GM21360 (cell line): ENCODE measurements around the gene ZC3H12A.

Experiments
- ATAC-seq: cut with Tn5 transposase; IDR thresholded peaks from one replicate; pipeline ENCODE4 v1.9.1; 2021; ENCODE audit warnings: mild to moderate bottlenecking, moderate library complexity; ENCODE audit not compliant: unreplicated experiment

Gene ZC3H12A

GRCh38 chr1:37453647-37454046 is 20.7 kb upstream of the ZC3H12A start:
- ATAC-seq: no peak

- ATAC-seq: no peak
These were observed 18.9 kb upstream of the ZC3H12A start for GRCh38 chr1:37455516-37455915.

GRCh38 chr1:37456614-37457013 is 17.8 kb upstream of the ZC3H12A start:
- no peak for ATAC-seq

- ATAC-seq: no peak
These were observed 15.8 kb upstream of the ZC3H12A start for GRCh38 chr1:37458551-37458950.

GRCh38 chr1:37461698-37462436 is 12.5 kb upstream of the ZC3H12A start:
- no peak for ATAC-seq

- ATAC-seq: no peak
These were observed 9.9 kb upstream of the ZC3H12A start for GRCh38 chr1:37464443-37464842.

GRCh38 chr1:37465593-37466517 is 8.5 kb upstream of the ZC3H12A start:
- ATAC-seq: no peak

GRCh38 chr1:37468037-37468436 is 6.3 kb upstream of the ZC3H12A start:
- no peak for ATAC-seq

- ATAC-seq: no peak
These were observed 5.0 kb upstream of the ZC3H12A start for GRCh38 chr1:37469386-37469785.

- ATAC-seq: no peak
These were observed 2.8 kb upstream of the ZC3H12A start for GRCh38 chr1:37471345-37472231.

- no peak for ATAC-seq
These were observed 2.1 kb upstream of the ZC3H12A start for GRCh38 chr1:37472281-37472680.

- ATAC-seq: no peak
These were observed 1.4 kb upstream of the ZC3H12A start for GRCh38 chr1:37472994-37473393.

- ATAC-seq: no peak
These were observed 842 bp upstream of the ZC3H12A start for GRCh38 chr1:37473431-37474045.

- ATAC-seq: no peak
These were observed 458 bp downstream of the ZC3H12A start for GRCh38 chr1:37474697-37475379.

GRCh38 chr1:37475380-37476086 is 1.2 kb downstream of the ZC3H12A start:
- ATAC-seq: no peak

- ATAC-seq: no peak
These were observed 1.7 kb downstream of the ZC3H12A start for GRCh38 chr1:37476087-37476452.

- ATAC-seq: no peak
These were observed 2.2 kb downstream of the ZC3H12A start for GRCh38 chr1:37476460-37477197.

GRCh38 chr1:37477198-37477931 is 3.0 kb downstream of the ZC3H12A start:
- ATAC-seq: no peak
